ENCODE data around the gene OTUB2. TPM values are rescaled to one million over a fixed set of nuclear protein-coding genes. Genes with fewer than 3 reads are reported as not detected.

The OTUB2 gene
- total and polyA plus RNA-seq, 2 experiments from 2014 or later = 2.7 to 2.8 TPM

GRCh38 chr14:94052199-94052598 is 26.1 kb downstream of the OTUB2 start:
- no peaks in the 10 kb centered on the region for H3K27me3 ChIP-seq
- H3K79me2 ChIP-seq = no peaks in the 10 kb centered on the region
- WGBS (ENCODE audit: low lambda C conversion rate, missing lambda C conversion rate) = 94% methylated on average over 1 of the region's 1 CpG
- no peak overlapping the region for H3K4me2 ChIP-seq
- no peaks in the 10 kb centered on the region for H3K9me3 ChIP-seq (ENCODE audit: low read depth)
- H4K20me1 ChIP-seq (ENCODE audit: insufficient read depth, poor library complexity, severe bottlenecking) = no peaks in the 10 kb centered on the region
- no peak overlapping the region for H3K4me3 ChIP-seq
- H3K4me1 ChIP-seq (ENCODE audit: insufficient read depth) = no peaks in the 10 kb centered on the region
- H3K36me3 ChIP-seq (replicated peaks; ENCODE audit: insufficient read depth, low read depth) = no peaks in the 10 kb centered on the region
- H3K9me2 ChIP-seq (replicated peaks; ENCODE audit: insufficient read depth) = no peaks in the 10 kb centered on the region
- DNase-seq (ENCODE audit: low spot score) = no peak
- TF ChIP-seq EZH2 (IDR thresholded peaks at IDR 0.05; ENCODE audit: borderline replicate concordance) (no peak), EZH2phosphoT487 (IDR thresholded peaks at IDR 0.05; ENCODE audit: low read depth, severe bottlenecking, unreplicated experiment) (no peak), CTCF (IDR thresholded peaks at IDR 0.05; ENCODE audit: poor library complexity) (no peak)
- no peak overlapping the region for H3K27ac ChIP-seq
- no peak overlapping the region for H2AFZ ChIP-seq

- no peaks in the 10 kb centered on the region for H3K9me3 ChIP-seq (ENCODE audit: low read depth)
- DNase-seq (ENCODE audit: low spot score) = no peak
- H3K9me2 ChIP-seq (replicated peaks; ENCODE audit: insufficient read depth) = no peaks in the 10 kb centered on the region
- TF ChIP-seq CTCF (IDR thresholded peaks at IDR 0.05; ENCODE audit: poor library complexity) (no peak), EZH2phosphoT487 (IDR thresholded peaks at IDR 0.05; ENCODE audit: low read depth, severe bottlenecking, unreplicated experiment) (no peak), EZH2 (IDR thresholded peaks at IDR 0.05; ENCODE audit: borderline replicate concordance) (no peak)
- H3K4me3 ChIP-seq = no peak overlapping the region
- H4K20me1 ChIP-seq (ENCODE audit: insufficient read depth, poor library complexity, severe bottlenecking) = no peaks in the 10 kb centered on the region
- 94% methylated on average over 4 of the region's 4 CpGs for WGBS (ENCODE audit: low lambda C conversion rate, missing lambda C conversion rate)
- no peaks in the 10 kb centered on the region for H3K36me3 ChIP-seq (replicated peaks; ENCODE audit: insufficient read depth, low read depth)
- H2AFZ ChIP-seq = no peak overlapping the region
- peaks cover 1% of the 10 kb centered on the region for H3K79me2 ChIP-seq
- H3K27me3 ChIP-seq = no peaks in the 10 kb centered on the region
- H3K4me1 ChIP-seq (ENCODE audit: insufficient read depth) = no peaks in the 10 kb centered on the region
- no peak overlapping the region for H3K27ac ChIP-seq
- no peak overlapping the region for H3K4me2 ChIP-seq
Observed at GRCh38 chr14:94052662-94053061, 26.5 kb downstream of the OTUB2 start.

- H3K27ac ChIP-seq = no peak overlapping the region
- H3K27me3 ChIP-seq = no peaks in the 10 kb centered on the region
- peaks cover 5% of the 10 kb centered on the region for H3K79me2 ChIP-seq
- no peak overlapping the region for H2AFZ ChIP-seq
- no peak overlapping the region for H3K4me3 ChIP-seq
- 95% methylated on average over 1 of the region's 1 CpG for WGBS (ENCODE audit: low lambda C conversion rate, missing lambda C conversion rate)
- H4K20me1 ChIP-seq (ENCODE audit: insufficient read depth, poor library complexity, severe bottlenecking) = peaks cover 2% of the 10 kb centered on the region
- no peaks in the 10 kb centered on the region for H3K9me3 ChIP-seq (ENCODE audit: low read depth)
- DNase-seq (ENCODE audit: low spot score) = no peak
- H3K4me1 ChIP-seq (ENCODE audit: insufficient read depth) = peaks cover 6% of the 10 kb centered on the region
- H3K9me2 ChIP-seq (replicated peaks; ENCODE audit: insufficient read depth) = no peaks in the 10 kb centered on the region
- TF ChIP-seq EZH2 (IDR thresholded peaks at IDR 0.05; ENCODE audit: borderline replicate concordance) (no peak), CTCF (IDR thresholded peaks at IDR 0.05; ENCODE audit: poor library complexity) (no peak), EZH2phosphoT487 (IDR thresholded peaks at IDR 0.05; ENCODE audit: low read depth, severe bottlenecking, unreplicated experiment) (no peak)
- H3K4me2 ChIP-seq = no peak overlapping the region
- peaks cover under 1% of the 10 kb centered on the region for H3K36me3 ChIP-seq (replicated peaks; ENCODE audit: insufficient read depth, low read depth)
Observed at GRCh38 chr14:94054401-94054800, 28.3 kb downstream of the OTUB2 start.

- no peak overlapping the region for H2AFZ ChIP-seq
- peaks cover 2% of the 10 kb centered on the region for H4K20me1 ChIP-seq (ENCODE audit: insufficient read depth, poor library complexity, severe bottlenecking)
- peaks cover 6% of the 10 kb centered on the region for H3K36me3 ChIP-seq (replicated peaks; ENCODE audit: insufficient read depth, low read depth)
- H3K27ac ChIP-seq = no peak overlapping the region
- H3K79me2 ChIP-seq = peaks cover 10% of the 10 kb centered on the region
- no peak for TF ChIP-seq EZH2 (IDR thresholded peaks at IDR 0.05; ENCODE audit: borderline replicate concordance)
- no peak for TF ChIP-seq EZH2phosphoT487 (IDR thresholded peaks at IDR 0.05; ENCODE audit: low read depth, severe bottlenecking, unreplicated experiment)
- 93% methylated on average over 7 of the region's 7 CpGs for WGBS (ENCODE audit: low lambda C conversion rate, missing lambda C conversion rate)
- H3K9me2 ChIP-seq (replicated peaks; ENCODE audit: insufficient read depth) = no peaks in the 10 kb centered on the region
- H3K4me2 ChIP-seq = no peak overlapping the region
- H3K4me3 ChIP-seq = no peak overlapping the region
- peaks cover 6% of the 10 kb centered on the region for H3K4me1 ChIP-seq (ENCODE audit: insufficient read depth)
- DNase-seq (ENCODE audit: low spot score) = no peak
- H3K27me3 ChIP-seq = no peaks in the 10 kb centered on the region
- H3K9me3 ChIP-seq (ENCODE audit: low read depth) = no peaks in the 10 kb centered on the region
Observed at GRCh38 chr14:94054936-94055335, 28.8 kb downstream of the OTUB2 start.
